ENCODE results near the gene TAS2R4. TPM values are rescaled to one million over a fixed set of nuclear protein-coding genes. Genes with fewer than 3 reads are reported as not detected.

Gene TAS2R4
- total and polyA plus RNA-seq, 2 of the 8 experiments (the other 6 are each of a cell fraction or from before 2014, with no cell fraction given) = 0.88 to 1.3 TPM

GRCh38 chr7:141731476-141732149 lies 44.9 kb upstream of the TAS2R4 start:
- CTCF ChIA-PET (ENCODE audit: partially characterized antibody) = interaction anchor here (0.6 to 1.0 kb wide), 2 partner anchors 9 to 56 kb away, joined by 3 to 4 read pairs; no protein-coding TSS in a partner anchor
- Histone ChIP-seq H3K4ac (replicated peaks; ENCODE audit: insufficient read length, low read depth, low read length) (no peak overlapping the region), H2BK15ac (ENCODE audit: low read length) (no peak overlapping the region), H4K5ac (ENCODE audit: insufficient read length, low read depth, low read length) (no peak overlapping the region), H3K56ac (replicated peaks; ENCODE audit: insufficient read length, low read depth, low read length) (no peak overlapping the region), H3K27me3 (replicated peaks in 1 of 4; ENCODE audit: control insufficient read depth in 3 of 4, extremely low read depth in 1 of 4, insufficient read depth in 3 of 4, low read length in 3 of 4) (no peaks in the 10 kb centered on the region), H3K36me3 (ENCODE audit: control insufficient read depth in 2 of 4, insufficient read depth in 4 of 4, low read length in 3 of 4) (no peaks in the 10 kb centered on the region), H2BK12ac (ENCODE audit: low read depth, low read length) (no peak overlapping the region), H3K23ac (ENCODE audit: insufficient read length) (no peak overlapping the region), H4K20me1 (replicated peaks in 1 of 2; ENCODE audit: control insufficient read depth in 1 of 2, insufficient read depth in 2 of 2, low read length in 2 of 2) (no peaks in the 10 kb centered on the region), H3K79me1 (ENCODE audit: low read depth, low read length) (no peaks in the 10 kb centered on the region), H2AK5ac (ENCODE audit: low read depth, low read length) (no peak overlapping the region), H3K79me2 (ENCODE audit: control insufficient read depth in 1 of 2, insufficient read depth in 2 of 2, low read length in 2 of 2) (no peaks in the 10 kb centered on the region), H4K91ac (replicated peaks; ENCODE audit: insufficient read length, low read length) (no peak overlapping the region), H3K4me3 (ENCODE audit: extremely low read depth in 1 of 4, insufficient read depth in 2 of 4, low read depth in 3 of 4, low read length in 4 of 4) (no peak overlapping the region), H2BK5ac (ENCODE audit: low read depth, low read length) (no peak overlapping the region), H3K23me2 (ENCODE audit: low read depth, low read length) (no peaks in the 10 kb centered on the region), H3K27ac (ENCODE audit: low read depth, low read length) (no peak overlapping the region), H3K4me1 (replicated peaks in 1 of 4; ENCODE audit: control insufficient read depth in 3 of 4, insufficient read depth in 4 of 4, low read length in 3 of 4) (no peaks in the 10 kb centered on the region), H3K9me3 (ENCODE audit: insufficient read depth in 2 of 2, low read depth in 1 of 2, low read length in 1 of 2) (no peaks in the 10 kb centered on the region), H3K18ac (ENCODE audit: extremely low read depth, low read length) (no peak overlapping the region), H2BK120ac (replicated peaks; ENCODE audit: low read depth, low read length) (no peak overlapping the region), H3K9ac (replicated peaks in 1 of 4; ENCODE audit: extremely low read depth in 1 of 4, low read depth in 3 of 4, low read length in 3 of 4) (no peak overlapping the region; a peak in 1 of 7 replicates), H2BK20ac (ENCODE audit: low read length) (no peak overlapping the region), H2AFZ (ENCODE audit: low read length) (no peak overlapping the region), H4K8ac (ENCODE audit: extremely low read depth, insufficient read depth, low read length) (no peak overlapping the region; the same call in 1 of the 2 replicates), H3K14ac (ENCODE audit: insufficient read length) (no peak overlapping the region), H3K4me2 (ENCODE audit: insufficient read depth in 1 of 2, low read depth in 2 of 2, low read length in 2 of 2) (no peak overlapping the region)
- no peak for FAIRE-seq
- 89% methylated on average over 14 of the region's 24 CpGs; no CpG with 5 or more reads in 1 of the 2 experiments for WGBS, 2 experiments (ENCODE audit: extremely low coverage in 1 of 2, insufficient coverage in 1 of 2, insufficient read length in 1 of 2, insufficient replicate concordance in 2 of 2, low coverage in 1 of 2, low lambda C conversion rate in 2 of 2, missing lambda C conversion rate in 1 of 2)
- POLR2A ChIA-PET (ENCODE audit: partially characterized antibody) = interaction anchor here (1.2 kb wide), 1 partner anchor 22 kb away, joined by 3 read pairs; no protein-coding TSS in a partner anchor
- TF ChIP-seq JUND (IDR thresholded peaks at IDR 0.05; ENCODE audit: low read length) (0 out of 2 replicates have a peak, but pooled peaks have one; percentile 45), TEAD4 (IDR thresholded peaks at IDR 0.05; ENCODE audit: low read depth, low read length) (no peak)
- no peak for DNase-seq (ENCODE audit: low read depth in 1 of 2, low spot score in 2 of 2)
